Spleen (tissue), 11 donors: Measurements from ENCODE around the gene PTPRK. TPM values are rescaled to one million over a fixed set of nuclear protein-coding genes. Genes with fewer than 3 reads are reported as not detected.

ENCODE experiments used
- DNase-seq: peaks from one replicate; pipeline ENCODE4 v3.0.0-alpha.2; 2020
- H3K27ac ChIP-seq, 8 donors: fragments of 200-600 bp; sonication (generic) in 7 of 8; 1 replicate in 4 of 8; 2 replicates in 4 of 8; pipeline versions ENCODE4 v1.5.0 to v1.8.0; 2016 to 2021; ENCODE audit warnings: inconsistent platforms in 4 of 8, mild to moderate bottlenecking in 4 of 8, moderate library complexity in 1 of 8
- H3K27me3 ChIP-seq, 7 donors: fragments of 200-600 bp; sonication (generic) in 6 of 7; replicated peaks in 1 of 7; 1 replicate in 4 of 7; 2 replicates in 3 of 7; pipeline versions ENCODE4 v1.5.0 to v1.8.0; 2016 to 2021; ENCODE audit warnings: inconsistent platforms in 3 of 7, mild to moderate bottlenecking in 1 of 7
- H3K36me3 ChIP-seq, 6 donors: fragments of 200-600 bp; sonication (generic) in 5 of 6; 1 replicate in 4 of 6; 2 replicates in 2 of 6; pipeline versions ENCODE4 v1.5.0 to v1.8.0; 2016 to 2021; ENCODE audit warnings: inconsistent platforms in 2 of 6
- H3K4me1 ChIP-seq, 6 donors: fragments of 200-600 bp; sonication (generic) in 5 of 6; 1 replicate in 3 of 6; 2 replicates in 3 of 6; pipeline versions ENCODE4 v1.5.0 to v1.8.0; 2016 to 2021; ENCODE audit warnings: inconsistent platforms in 3 of 6
- H3K4me3 ChIP-seq, 8 donors: fragments of 200-600 bp; sonication (generic) in 7 of 8; 1 replicate in 4 of 8; 2 replicates in 4 of 8; pipeline versions ENCODE4 v1.5.0 to v1.8.0; 2016 to 2021; ENCODE audit warnings: inconsistent platforms in 4 of 8, mild to moderate bottlenecking in 4 of 8, moderate library complexity in 2 of 8
- H3K9me3 ChIP-seq, 8 donors: fragments of 200-600 bp; sonication (generic) in 7 of 8; 1 replicate in 4 of 8; 2 replicates in 4 of 8; pipeline versions ENCODE4 v1.5.0 to v1.8.0; 2016 to 2021; ENCODE audit warnings: inconsistent platforms in 4 of 8
- POLR2A ChIP-seq, 3 donors: fragments of 450-650 bp; IDR thresholded peaks; one replicate each; pipeline ENCODE4 v1.5.1; 2017; ENCODE audit warnings: antibody characterized with exemption in 3 of 3, mild to moderate bottlenecking in 1 of 3
- POLR2AphosphoS5 ChIP-seq, 3 donors: sonication (generic); formaldehyde crosslinking; IDR thresholded peaks; one replicate each; pipeline ENCODE4 v1.5.1; 2017; ENCODE audit warnings: antibody characterized with exemption in 3 of 3
- WGBS, 5 donors: extraction: QIAGEN DNeasy Blood & Tissue Kit in 3 of 5; methylation state at CpG; one replicate each; pipeline versions ENCODE4 v1.1.5 to v1.1.7; 2013 to 2018; 5-methylcytosine and 5-hydroxymethylcytosine counted together
- intact Hi-C: fragments of 100-400 bp; cut with DNase I; formaldehyde crosslinking; loops from one replicate; pipeline ENCODE4 v1.15.0; 2023; ENCODE audit warnings: low total_unique reads
- polyA plus RNA-seq, 3 donors: library from polyadenylated mRNA; stranded (reverse); fragments of 200-250 nt; gene quantifications; one replicate each; pipeline ENCODE4 v1.2.1, GENCODE V29; 2013
- total RNA-seq, 7 donors: library from RNA; depleted of rRNA in 3 of 7; stranded (reverse); fragments of >200 nt in 3 of 7; fragmentation: NEBNext Ultra II Directional in 4 of 7; extraction: Animal tissue kit (Norgen Biotek cat#: 25700) in 4 of 7; gene quantifications; one replicate each; pipeline versions ENCODE4 v1.1.0 to v1.2.1, GENCODE V29; 2016 to 2021
- TF ChIP-seq, protein P1 (sequence below), 11 experiments: fragments of 200-600 bp in 7 of 11; fragments of 450-650 bp in 4 of 11; sonication (generic) in 4 of 11; IDR thresholded peaks in 8 of 11; conservative IDR thresholded peaks in 3 of 11; 1 replicate in 7 of 11; 2 replicates in 4 of 11; pipeline versions ENCODE4 v1.4.0 to v1.8.0; 2016 to 2021; ENCODE audit warnings: antibody characterized with exemption in 11 of 11, inconsistent platforms in 4 of 11, mild to moderate bottlenecking in 1 of 11
- donor health status: healthy with polysubstance abuse.
- donor health status: DM: no; HTN: no; CAD: no; lungs with moderate emphysema.
- donor health status: DM: no; HTN: no; CAD: no.
- donor health status: Bipolar disorder and iron deficiency.
- donor health status: healthy.
- donor health status: DM: no; HTN: no; CAD: no.
- donor health status: DM: yes; HTN: yes; CAD: no.

PTPRK gene
- total and polyA plus RNA-seq, 10 donors: 3.3 to 67.8 (median 34.0) TPM

DNA sequence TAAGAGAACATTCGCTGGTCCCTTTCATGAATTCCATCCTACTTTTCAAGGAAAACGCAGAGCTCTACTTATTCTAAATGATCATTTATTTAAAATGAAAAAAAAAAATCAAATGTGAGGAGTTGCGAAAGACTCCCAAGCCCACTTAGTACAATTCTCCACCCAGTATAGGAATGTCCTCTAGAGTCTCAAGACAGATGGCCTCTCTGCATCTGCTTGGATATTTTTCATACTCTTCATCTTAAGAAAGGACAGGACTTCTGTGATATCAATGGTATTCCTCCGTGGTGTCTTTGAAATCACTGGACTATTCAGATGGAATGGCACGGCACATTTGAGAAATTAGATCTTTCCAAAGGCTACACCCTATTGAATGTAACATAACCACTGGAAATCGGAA, 107.1 kb downstream of the PTPRK start:
- Histone ChIP-seq H3K36me3 (no peaks in the 10 kb centered on the region), H3K4me3 (no peak overlapping the region), H3K9me3 (peaks cover 0 to 5% (median 3%) of the 10 kb centered on the region in 8 donors), H3K27ac (no peak overlapping the region), H3K27me3 (no peaks in the 10 kb centered on the region), H3K4me1 (no peaks in the 10 kb centered on the region)
- WGBS, 5 donors: 90 to 98% (median 90%) methylated on average over 6 of the region's 6 CpGs
- no peak for TF ChIP-seq POLR2A (IDR thresholded peaks at IDR 0.05)
- TF ChIP-seq, protein P1, sequence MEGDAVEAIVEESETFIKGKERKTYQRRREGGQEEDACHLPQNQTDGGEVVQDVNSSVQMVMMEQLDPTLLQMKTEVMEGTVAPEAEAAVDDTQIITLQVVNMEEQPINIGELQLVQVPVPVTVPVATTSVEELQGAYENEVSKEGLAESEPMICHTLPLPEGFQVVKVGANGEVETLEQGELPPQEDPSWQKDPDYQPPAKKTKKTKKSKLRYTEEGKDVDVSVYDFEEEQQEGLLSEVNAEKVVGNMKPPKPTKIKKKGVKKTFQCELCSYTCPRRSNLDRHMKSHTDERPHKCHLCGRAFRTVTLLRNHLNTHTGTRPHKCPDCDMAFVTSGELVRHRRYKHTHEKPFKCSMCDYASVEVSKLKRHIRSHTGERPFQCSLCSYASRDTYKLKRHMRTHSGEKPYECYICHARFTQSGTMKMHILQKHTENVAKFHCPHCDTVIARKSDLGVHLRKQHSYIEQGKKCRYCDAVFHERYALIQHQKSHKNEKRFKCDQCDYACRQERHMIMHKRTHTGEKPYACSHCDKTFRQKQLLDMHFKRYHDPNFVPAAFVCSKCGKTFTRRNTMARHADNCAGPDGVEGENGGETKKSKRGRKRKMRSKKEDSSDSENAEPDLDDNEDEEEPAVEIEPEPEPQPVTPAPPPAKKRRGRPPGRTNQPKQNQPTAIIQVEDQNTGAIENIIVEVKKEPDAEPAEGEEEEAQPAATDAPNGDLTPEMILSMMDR (IDR thresholded peaks at IDR 0.05 in 8 of 11, conservative IDR thresholded peaks at IDR 0.05 in 3 of 11): no peak
- TF ChIP-seq POLR2AphosphoS5 (IDR thresholded peaks at IDR 0.05): no peak
- no peak for DNase-seq
- intact Hi-C loops: no loop called here

DNA sequence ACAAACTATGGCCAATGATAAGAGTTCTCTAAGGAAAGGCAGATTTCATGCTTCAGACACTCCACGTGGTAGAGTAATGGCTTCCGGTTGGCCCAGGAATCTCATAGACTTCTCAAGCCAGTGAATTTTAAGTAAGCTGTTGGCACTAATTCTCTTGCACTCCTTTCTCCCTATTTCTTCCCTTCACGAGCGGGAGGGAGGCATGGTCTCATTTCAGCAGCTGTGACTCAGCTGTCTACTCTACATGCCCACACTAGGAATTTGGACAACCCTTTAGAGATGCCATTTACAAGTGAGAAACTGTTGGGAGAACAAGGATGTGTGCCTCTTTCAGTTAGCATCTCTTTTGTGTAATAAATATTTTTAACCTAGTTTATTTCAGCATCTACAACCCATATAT, 107.7 kb downstream of the PTPRK start:
- no peak overlapping the region for H3K27ac ChIP-seq
- H3K36me3 ChIP-seq: no peaks in the 10 kb centered on the region
- H3K9me3 ChIP-seq: no peaks in the 10 kb centered on the region
- H3K4me3 ChIP-seq: no peak overlapping the region
- intact Hi-C loops: no loop called here
- TF ChIP-seq POLR2AphosphoS5 (IDR thresholded peaks at IDR 0.05): no peak
- TF ChIP-seq, protein P1 (IDR thresholded peaks at IDR 0.05 in 8 of 11, conservative IDR thresholded peaks at IDR 0.05 in 3 of 11): no peak
- TF ChIP-seq POLR2A (IDR thresholded peaks at IDR 0.05): no peak
- H3K27me3 ChIP-seq: no peaks in the 10 kb centered on the region
- DNase-seq: no peak
- WGBS, 5 donors: 80 to 98% (median 90%) methylated on average over 4 of the region's 4 CpGs
- H3K4me1 ChIP-seq: no peaks in the 10 kb centered on the region

DNA sequence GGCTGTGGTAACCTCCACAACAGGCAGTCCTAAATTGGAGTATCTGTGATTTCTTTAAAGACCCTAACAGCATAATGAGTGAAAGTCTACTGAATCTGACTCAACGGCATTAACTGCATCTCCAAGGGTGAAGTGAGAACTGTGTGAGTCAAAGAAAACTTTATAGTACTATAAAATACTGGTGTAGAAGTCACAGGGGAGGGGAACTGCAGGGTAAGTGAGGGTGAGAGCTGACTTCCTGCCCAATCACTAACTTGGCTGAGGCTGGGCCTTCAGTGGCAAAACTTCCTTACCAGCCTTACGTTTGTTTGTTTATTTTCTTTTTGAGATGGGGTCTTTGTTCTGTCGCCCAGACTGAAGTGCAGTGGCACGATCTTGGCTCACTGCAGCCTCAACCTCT, 109.8 kb downstream of the PTPRK start:
- no peak for DNase-seq
- TF ChIP-seq, protein P1 (IDR thresholded peaks at IDR 0.05 in 8 of 11, conservative IDR thresholded peaks at IDR 0.05 in 3 of 11): no peak
- TF ChIP-seq POLR2A (IDR thresholded peaks at IDR 0.05): no peak
- TF ChIP-seq POLR2AphosphoS5 (IDR thresholded peaks at IDR 0.05): no peak
- H3K27me3 ChIP-seq: no peaks in the 10 kb centered on the region
- H3K4me3 ChIP-seq: no peak overlapping the region
- no peak overlapping the region for H3K27ac ChIP-seq
- no peaks in the 10 kb centered on the region for H3K9me3 ChIP-seq
- no peaks in the 10 kb centered on the region for H3K4me1 ChIP-seq
- WGBS, 5 donors: 69 to 90% (median 81%) methylated on average over 4 of the region's 4 CpGs
- no peaks in the 10 kb centered on the region for H3K36me3 ChIP-seq
- intact Hi-C loops: no loop called here

DNA sequence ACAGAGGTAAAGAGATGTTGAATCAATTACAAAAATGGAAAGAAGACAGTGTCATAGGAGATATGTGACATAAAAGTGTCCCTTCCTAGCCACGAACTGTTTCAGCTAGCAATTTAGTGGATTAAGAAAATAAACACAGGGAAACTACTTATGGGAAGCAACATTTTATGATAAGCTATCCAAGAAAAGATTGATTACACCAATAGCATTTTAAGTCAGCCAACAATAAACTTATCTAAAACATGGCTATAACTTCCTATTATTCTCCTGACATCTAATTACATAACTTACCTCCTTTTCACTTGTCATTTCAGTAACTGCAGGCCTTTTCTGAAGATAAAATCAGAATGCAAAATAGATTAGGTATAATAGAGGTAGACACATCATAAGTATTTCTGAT, 111.4 kb downstream of the PTPRK start:
- Histone ChIP-seq H3K27ac (no peak overlapping the region), H3K4me3 (no peak overlapping the region), H3K36me3 (no peaks in the 10 kb centered on the region), H3K27me3 (no peaks in the 10 kb centered on the region), H3K9me3 (no peaks in the 10 kb centered on the region), H3K4me1 (no peaks in the 10 kb centered on the region)
- WGBS, 5 donors: 64 to 75% (median 73%) methylated on average over 1 of the region's 1 CpG
- intact Hi-C loops: no loop called here
- TF ChIP-seq POLR2A (IDR thresholded peaks at IDR 0.05) (no peak), POLR2AphosphoS5 (IDR thresholded peaks at IDR 0.05) (no peak)
- TF ChIP-seq, protein P1 (IDR thresholded peaks at IDR 0.05 in 8 of 11, conservative IDR thresholded peaks at IDR 0.05 in 3 of 11): no peak
- DNase-seq: no peak
